ENCODE data around the gene CELF5.
"Not testable (repeated sequence)": the region's sequence is repeated elsewhere in the genome, so short reads cannot be mapped to it uniquely, and the experiment has no call there.

Gene CELF5

DNA sequence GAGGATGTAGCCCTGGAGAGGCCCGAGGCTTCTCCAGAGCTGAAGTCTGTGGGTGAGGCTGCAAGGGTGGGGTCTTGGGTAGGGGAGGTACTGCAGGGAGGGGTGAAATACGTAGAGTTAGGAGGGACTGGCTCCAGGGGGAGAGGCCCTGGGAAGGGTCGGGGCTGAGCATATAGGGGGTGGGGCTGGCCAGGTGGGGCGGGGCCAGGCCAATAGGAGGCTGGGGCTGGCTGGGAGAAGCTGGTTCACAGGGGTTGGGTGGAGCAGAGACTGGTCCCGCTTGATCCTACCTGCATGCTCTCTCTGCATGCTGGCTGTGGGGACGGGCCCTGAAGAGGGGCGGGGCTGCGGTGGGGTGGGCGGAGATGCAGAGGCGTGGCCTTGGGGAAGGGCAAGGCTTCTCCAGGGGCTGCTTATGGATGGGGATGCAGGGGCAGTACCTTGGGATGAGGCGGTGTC, 51.9 kb downstream of the CELF5 start:
- DNase-seq = no peak

- DNase-seq = no peak
Observed at GRCh38 chr19:3277649-3278048, 53.2 kb downstream of the CELF5 start.

- DNase-seq = no peak
Observed at GRCh38 chr19:3278294-3278693, 53.8 kb downstream of the CELF5 start.

DNA sequence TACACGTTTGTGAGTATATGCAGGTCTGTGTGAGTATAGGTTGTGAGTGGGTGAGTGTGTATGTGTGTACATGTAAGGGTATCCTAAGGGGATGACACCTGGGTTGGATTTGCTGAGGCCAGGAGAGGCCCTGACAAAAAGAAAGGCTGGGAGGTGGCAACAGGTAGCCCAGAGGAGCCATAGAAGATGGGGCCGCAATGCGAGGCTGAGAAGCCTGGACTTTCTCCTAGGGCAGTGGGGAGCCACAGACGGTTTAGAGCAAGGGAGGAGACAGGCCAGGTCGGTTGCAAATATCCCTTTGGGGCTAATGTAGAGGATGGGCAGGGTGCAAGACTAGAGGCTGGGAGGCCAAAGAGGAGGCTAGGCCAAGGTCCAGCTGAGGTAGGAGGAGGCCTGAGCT, 54.3 kb downstream of the CELF5 start:
- DNase-seq = no peak

GRCh38 chr19:3279306-3279705, 54.8 kb downstream of the CELF5 start:
- no peak for DNase-seq

GRCh38 chr19:3281026-3281425, 56.6 kb downstream of the CELF5 start:
- DNase-seq = no peak

DNA sequence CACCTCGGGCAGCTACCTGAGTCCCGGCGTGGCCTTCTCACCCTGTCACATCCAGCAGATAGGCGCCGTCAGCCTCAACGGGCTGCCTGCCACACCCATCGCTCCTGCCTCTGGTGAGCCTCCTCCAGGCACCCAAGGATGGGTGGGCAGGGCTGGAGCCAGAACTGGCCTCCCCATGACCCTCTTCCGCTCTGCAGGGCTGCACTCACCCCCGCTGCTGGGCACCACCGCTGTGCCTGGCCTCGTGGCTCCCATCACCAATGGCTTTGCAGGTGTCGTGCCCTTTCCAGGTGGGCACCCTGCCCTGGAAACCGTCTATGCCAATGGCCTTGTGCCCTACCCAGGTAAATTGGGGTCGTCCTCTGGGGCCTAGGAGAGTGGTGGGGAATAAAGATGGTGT, 57.7 kb downstream of the CELF5 start:
- no peak for DNase-seq

DNA sequence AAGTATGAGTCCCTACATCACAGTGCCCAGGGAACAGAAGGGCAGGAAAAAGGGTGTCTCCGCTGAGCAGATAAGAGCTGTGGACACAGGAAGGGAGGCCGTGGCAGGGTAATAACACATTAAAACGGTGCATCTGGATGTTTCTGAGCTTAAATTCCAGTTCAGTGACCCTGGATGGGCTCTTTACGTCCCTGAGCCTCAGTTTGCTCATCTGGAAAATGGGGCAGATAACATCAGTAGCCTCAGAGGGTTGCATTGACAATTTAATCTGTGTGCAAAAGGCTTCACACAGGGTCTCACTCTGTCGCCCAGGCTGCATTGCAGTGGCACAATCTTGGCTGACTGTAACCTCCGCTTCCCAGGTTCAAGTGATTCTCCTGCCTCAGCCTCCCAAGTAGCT, 58.1 kb downstream of the CELF5 start:
- DNase-seq = no peak

DNA sequence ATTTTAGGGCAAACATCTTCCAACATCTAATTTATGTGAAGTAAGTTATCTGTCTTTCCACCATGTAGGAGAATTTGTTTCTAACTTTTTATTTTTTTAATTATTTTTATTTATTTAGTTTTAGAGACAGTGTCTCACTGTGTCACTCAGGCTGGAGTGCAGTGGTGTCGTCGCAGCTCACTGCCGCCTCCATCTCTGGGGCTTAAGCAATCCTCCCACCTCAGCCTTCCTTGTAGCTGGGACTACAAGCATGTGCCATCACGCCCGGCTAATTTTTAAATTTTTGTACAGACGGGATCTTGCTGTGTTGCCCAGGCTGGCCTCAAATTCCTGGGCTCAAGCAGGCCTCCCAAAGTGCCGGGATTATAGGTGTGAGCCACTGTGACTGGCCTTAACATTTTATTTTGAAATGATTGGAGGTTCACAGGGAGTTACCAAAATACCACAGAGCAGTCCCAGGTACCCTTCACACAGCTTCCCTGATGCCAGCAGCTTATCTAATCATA, 58.8 kb downstream of the CELF5 start:
- no peak for DNase-seq

DNA sequence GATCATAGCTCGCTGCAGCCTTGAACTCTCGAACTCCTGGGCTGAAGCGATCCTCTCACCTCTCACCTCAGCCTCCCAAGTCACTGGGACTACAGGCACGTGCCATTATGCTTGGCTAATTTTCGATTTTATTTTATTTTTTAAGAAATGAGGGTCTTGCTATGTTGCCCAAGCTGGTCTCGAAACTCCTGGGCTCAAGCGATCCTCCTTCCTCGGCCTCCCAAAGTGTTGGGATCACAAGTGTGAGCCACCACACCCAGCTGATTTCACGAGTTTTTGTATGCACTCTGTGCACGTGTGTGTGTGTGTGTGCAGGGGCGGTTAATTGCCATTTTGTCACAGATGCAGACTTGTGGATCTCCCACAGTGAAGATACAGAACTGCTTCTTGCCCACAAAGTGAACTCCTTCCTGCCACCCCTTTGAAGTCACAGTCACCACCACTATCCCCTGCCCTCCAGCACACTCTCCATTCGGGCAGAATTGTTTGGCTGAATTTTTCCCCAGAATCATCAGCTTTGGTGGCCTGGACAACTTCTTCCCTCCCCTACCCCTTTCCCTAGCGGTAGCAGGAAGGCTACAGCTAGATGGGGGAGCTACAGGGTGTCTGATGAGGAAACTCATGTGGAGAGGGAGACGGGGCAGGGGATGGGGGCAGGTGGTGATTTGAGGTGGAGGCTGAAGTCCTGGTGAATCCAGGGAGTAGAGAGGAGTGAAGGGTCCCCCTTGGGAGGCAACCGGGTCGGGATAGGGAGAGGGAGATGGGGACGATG, 59.6 kb downstream of the CELF5 start:
- DNase-seq = no peak

DNA sequence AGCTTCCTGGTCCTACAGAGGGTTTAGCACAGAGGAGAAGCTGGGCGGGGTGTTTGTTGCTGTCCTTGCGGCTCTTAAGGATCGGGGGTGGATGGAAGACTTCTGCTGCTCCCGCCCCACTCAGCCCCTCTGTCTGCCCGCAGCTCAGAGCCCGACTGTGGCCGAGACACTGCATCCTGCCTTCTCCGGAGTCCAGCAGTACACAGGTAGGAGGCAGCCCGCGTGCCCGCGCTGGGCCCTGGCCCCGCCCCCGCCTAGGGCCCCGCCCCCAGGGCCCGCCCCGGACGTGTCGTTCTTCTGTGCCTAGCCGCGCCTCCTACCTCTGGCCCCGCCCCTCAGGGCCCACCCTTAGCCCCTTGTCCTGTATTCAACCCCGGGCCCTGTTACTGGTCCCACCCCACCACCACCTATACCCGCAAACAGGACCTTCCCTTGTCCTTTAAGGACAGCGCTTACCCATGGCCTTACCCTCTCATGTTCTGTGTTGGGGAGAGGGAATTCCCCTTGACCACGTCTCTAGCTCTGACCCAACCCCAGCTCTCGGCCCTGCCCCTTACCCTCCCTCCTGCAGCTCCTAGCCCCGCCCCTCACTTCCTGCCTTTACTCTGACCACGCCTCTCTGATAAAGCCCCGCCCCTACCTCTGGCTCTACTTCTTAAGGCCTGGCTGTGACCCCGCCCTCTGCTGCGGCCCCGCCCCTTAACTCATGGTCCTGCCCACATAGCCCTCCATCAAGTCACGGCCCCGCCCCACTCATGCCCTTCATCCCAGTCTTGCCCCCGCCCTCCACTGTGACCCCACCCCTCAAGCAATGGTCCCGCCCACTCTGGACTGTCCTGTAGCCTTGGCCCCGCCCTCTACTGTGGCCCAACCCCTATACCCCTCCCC, 60.5 kb downstream of the CELF5 start:
- DNase-seq = no peak

- no peak for DNase-seq
Observed at GRCh38 chr19:3285647-3286176, 61.3 kb downstream of the CELF5 start.

DNA sequence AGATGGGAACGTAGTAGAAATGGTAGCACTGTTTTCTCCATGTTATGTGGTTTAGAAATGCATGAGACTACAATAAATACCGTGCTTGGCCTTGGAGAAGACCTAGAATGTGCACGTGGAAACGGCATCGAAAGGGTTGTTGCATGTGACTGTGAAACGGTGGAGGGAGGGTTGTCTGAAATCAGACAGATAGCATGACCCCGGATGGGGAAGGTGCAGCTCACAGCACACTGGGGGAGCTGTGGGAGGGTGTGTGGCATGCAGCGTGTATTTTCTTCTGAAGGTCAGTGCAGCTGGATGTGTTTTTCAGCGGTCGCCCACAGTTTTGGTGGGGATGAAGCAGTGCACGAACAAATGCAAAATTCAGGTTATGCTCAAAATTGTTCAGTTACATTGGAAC, 63.4 kb downstream of the CELF5 start:
- no peak for DNase-seq

- not testable (repeated sequence) for DNase-seq
Observed at GRCh38 chr19:3288437-3288836, 64.0 kb downstream of the CELF5 start.

GRCh38 chr19:3289971-3290569, 65.6 kb downstream of the CELF5 start:
- no peak for DNase-seq

- DNase-seq = not testable (repeated sequence)
Observed at GRCh38 chr19:3290858-3291257, 66.4 kb downstream of the CELF5 start.

DNA sequence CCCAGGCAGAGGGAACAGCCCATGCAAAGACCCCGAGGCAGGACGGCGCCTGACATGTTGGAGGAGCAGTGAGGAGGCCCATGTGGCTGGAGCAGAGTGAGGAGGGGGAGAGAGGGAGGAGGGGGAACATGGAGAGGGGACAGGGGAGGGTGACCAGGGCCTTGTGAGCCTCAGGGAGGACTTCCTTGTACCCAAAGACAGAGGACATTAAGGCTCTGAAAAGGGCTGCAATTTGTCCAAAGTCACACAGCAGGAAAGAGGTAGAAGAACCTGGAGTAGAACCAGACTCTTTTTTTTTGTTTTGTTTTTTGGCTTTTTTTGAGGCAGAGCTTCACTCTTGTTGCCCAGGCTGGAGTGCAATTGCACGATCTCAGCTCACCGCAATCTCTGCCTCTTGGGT, 67.2 kb downstream of the CELF5 start:
- no peak for DNase-seq

DNA sequence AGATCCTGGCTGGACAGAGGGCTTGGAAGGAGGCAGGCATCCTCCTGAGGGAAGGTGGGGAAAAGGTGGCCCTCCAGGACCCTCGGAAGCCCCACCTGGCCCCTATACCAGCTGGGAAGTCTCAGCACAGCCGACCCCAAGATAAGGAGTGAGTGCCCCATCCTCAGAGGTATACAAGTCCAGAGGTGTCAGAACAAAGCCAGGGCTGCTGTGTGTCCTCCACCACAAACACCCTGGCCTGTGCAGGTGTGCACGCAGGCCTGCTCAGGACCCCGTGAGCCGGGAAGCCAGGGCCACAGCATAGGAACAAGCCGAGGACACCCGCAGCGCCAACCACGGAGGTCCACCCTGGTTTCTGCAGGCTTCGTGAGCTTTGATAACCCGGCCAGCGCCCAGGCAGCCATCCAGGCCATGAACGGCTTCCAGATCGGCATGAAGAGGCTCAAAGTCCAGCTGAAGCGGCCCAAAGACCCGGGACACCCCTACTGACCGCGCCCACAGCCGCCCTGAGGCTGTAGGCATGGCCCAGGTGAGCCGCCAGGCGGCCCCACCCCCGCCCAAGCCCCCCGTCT, 68.6 kb downstream of the CELF5 start:
- DNase-seq = no peak

DNA sequence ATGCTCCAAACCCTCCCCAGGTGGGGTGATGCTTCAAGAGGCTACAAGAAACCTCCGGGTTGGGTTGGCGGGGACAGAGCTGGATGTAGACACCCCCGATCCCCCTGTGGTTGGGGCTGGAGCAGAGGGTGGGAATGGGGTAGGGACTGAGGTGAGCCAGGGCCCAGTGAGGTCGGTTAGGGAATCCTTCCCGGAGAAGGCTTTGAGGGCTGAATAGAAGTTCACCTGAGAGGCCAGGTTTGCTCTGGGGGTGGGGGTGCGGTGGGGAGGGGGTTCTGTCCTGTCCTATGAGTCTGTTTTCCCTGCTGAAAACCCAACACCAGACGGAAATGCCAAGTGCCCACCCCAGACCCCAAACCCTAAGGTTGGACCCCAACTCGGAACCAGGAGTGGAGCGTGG, 69.1 kb downstream of the CELF5 start:
- DNase-seq = no peak

- no peak for DNase-seq
Observed at GRCh38 chr19:3294080-3294850, 69.8 kb downstream of the CELF5 start.

- no peak for DNase-seq
Observed at GRCh38 chr19:3295581-3295980, 71.1 kb downstream of the CELF5 start.

GRCh38 chr19:3296034-3296433, 71.6 kb downstream of the CELF5 start:
- DNase-seq = no peak

All from cortex of kidney (tissue), 1 donor.